GM21723 (cell line): ENCODE measurements around the gene MND1.

ENCODE experiments used
- ATAC-seq: cut with Tn5 transposase; IDR thresholded peaks from one replicate; pipeline ENCODE4 v1.9.1; 2021; ENCODE audit warnings: mild to moderate bottlenecking, moderate library complexity; ENCODE audit not compliant: unreplicated experiment

MND1 gene

DNA sequence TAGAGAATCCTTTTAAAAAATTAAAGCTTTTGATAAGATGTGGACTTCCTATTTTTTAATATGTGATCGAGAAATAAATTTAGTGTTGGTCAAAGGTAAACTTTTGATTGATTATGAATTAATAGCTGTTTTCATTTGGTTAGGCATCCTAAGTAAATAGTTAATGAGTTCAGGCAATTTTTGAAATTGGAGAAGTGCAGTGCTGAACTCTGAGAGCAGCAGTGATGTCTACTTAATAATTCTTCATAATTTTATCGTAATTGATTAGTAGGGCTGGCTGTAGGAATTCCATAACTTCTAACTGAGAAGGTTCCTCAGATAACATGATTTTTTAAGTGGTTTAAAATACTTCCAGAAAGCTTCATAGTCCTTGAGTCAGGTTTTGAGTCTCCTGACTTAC lies 1.5 kb downstream of the MND1 start:
- no peak for ATAC-seq

DNA sequence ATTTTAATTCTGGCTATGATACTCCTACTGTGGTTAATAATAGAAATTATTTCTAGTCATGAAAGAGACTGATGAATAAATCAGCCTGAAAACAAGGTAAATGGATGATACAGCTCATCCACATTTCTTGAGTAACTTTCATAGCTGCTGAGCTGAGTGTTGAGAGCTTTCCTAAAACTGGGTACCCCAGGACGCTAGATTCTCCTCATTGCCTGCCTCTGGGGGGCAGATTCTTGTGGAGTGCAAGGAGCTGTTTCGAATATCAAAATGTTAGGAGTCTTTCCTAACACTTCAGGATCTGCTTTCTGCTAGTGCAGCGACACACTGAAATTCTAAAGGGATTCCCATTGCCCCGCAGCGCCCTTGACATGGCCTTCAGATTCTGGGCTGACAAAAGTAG lies 2.1 kb downstream of the MND1 start:
- no peak for ATAC-seq

DNA sequence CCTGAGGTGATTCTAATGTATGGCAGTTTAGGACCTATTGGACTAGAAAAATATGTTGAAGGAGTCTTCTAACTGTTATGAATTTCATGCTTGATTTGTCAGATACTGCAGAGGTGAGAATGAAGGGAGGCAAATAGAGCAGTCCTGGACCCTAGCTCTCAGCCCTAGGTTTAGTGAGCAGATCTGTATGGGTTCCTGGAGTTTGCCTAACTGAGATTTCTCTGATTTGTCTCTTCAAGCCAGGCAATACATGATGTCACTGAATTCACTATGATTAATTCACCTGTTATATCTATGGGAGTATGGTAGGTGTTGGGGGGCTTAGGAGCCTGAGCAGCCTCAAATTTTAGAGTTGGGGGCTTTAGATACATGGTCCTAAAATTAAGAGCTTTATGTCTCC lies 2.6 kb downstream of the MND1 start:
- no peak for ATAC-seq

DNA sequence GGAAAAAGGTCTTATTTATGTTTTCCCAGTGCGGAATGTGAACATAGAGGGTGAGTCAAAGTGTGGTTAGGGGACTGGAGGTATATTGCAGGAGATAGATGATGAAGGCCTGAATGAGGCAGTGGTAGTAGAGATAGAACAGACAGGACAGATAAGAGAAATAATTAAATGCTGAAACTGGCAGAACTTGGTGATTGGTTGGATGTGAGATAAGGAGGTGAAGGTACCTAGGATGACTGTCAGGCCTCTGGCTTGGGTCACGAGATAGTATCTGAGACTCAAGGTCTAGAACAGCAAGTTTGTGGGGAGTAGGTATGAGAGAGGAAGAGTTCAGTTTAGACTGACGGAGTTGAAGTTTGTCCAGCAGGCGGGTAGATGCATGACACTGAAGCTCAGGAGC lies 3.5 kb downstream of the MND1 start:
- no peak for ATAC-seq

DNA sequence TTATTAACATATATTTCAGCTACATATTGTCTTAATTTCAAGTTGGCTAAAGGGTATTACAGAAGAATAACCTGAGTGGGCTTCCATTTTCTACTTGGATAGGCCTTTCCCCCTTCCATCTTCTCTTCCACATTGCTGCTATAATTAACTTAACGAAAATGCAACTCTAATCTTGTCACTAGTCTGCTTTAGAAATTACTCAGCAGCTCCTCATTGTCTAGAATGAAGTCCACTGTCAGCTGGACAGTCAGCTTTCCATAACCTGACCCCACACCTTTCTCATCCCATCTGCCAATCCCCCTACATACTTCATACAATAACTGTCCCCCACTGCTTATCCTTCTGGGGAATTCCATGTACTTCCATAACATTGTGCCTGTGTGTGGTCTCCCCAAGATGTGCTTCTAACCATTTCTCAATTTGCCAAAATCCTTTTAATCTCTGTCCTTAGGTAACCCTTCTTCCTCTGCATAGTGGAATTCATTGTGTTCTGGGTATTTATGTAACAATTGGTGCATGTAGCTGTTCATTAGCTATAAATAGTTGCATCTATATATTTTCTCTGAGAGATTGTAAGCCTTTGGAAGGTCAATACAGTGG lies 4.8 kb downstream of the MND1 start:
- ATAC-seq: no peak

DNA sequence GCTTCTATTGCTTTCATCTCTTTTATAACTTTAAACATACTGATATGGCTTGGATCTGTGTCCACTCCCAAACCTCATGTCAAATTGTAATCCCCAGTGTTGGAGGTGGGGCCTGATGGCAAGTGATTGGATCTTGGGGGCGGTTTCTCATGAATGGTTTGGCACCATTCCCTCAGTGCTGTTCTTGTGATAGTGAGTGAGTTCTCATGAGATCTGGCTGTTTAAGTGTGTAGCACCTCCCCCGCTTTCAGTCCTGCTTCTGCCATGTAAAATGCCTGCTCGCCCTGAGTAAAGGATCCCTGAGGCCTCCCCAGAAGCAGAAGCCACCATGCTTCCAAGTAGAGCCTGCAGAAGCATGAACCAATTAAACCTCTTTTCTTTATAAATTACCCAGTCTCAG lies 17.7 kb downstream of the MND1 start:
- no peak for ATAC-seq

DNA sequence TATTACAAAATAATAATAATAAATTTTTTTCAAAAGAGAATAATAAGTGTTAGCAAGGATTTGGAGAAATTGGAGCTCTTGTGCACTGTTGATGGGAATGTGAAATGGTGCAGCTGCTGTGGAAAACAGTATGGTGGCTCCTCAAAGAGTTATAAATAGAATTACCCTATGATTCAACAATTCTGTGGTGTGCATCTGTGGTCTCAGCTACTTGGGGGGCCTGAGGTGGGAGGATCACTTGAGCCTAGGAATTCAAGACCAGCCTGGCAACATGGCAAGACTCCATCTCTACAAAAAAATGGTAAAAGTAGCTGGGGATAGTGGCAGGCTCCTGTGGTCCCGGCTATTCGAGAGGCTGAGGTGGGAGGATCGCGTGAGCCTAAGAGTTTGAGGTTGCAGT lies 19.6 kb downstream of the MND1 start:
- ATAC-seq: no peak

DNA sequence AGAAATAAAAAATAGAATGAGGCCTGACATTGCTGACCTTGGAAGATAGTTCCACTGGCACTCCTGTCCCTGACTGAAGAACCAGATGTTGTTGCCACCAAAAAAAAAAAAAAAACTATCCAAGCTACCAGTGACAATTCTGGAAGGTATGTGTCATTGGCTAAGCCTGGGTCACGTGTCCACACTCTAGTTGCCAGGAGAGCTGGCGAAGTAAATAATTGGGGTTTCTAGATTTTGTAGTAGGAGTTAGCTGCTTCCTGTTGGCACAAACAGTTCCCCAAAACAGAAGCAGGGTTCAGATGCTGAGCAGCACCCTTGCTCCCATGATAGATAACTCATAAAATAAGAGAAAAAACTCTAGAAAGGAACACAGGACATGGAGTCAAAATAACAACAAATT lies 20.5 kb downstream of the MND1 start:
- ATAC-seq: no peak

DNA sequence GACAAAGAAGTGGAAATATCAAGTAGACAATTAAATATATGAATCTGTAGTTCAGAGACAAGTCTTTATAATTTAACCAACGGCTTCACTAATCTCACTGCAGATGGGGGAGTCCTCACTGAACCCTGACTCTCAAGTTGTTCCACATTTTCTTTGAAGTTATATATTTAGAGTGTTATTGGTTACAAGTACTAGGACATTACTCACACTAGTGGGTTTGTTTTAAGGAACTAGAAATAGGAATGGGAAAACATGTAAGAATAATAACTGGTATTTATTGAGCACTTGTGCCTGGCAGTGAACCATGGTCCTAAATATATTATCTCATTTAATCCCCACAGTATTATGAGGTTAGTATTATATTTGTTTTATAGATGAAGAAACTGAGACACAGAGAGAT lies 22.0 kb downstream of the MND1 start:
- no peak for ATAC-seq

DNA sequence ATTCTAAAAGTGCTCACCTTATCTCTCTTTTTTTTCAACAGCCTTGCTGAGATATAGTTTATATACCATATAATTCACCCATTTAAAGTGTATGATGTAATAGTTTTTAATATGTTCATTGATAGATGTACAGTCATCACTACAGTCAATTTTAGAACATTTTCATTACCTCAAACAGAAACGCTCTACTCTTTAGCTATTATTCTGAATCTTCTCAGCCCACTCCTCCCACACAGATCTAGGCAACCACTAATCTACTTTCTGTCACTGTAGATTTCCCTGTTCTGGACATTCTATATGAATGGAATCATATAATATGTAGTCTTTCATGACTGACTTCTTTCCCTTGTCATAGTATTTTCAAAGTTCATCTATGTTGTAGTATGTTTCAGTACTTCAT lies 22.6 kb downstream of the MND1 start:
- no peak for ATAC-seq

DNA sequence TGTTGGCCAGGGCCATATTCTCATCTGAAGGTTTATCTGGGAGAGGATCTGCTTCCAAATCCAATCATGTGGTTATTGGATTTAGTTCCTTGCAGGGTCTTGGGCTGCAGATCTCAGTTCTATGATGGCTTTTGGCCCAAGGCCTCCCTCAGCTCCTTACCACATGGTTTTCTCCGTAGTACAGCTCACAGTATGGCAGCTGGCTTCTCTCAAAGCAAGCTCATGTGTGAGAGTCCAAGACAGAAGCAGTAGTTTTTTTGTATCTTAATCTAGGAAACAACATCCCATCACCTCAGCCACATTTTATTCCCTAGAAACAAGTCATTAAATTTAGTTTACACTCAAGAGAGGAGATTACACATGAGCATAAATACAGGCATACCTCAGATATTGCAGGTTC lies 24.5 kb downstream of the MND1 start:
- no peak for ATAC-seq

DNA sequence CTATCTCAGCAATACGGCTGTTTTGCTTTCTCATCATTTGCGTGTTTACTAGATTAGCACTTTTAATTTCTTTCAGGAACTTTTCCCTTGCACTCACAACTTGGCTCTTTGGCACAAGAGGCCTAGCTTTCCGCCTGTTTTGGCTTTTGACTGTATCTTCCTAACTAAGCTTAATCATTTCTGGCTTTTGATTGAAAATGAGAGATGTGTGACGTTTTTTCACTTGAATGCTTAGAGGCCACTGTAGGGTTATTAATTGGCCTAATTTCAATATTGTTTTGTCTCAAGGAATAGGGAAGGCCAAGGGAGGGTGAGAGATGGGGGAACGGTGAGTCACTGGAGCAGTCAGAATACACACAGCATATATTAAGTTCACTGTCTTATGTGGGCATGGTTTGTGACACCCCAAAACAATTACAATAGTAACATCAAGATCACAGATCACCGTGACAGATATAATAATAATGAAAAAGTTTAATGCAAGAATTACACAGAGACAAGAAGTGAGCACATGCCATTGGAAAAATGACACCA lies 27.3 kb downstream of the MND1 start:
- ATAC-seq: no peak

DNA sequence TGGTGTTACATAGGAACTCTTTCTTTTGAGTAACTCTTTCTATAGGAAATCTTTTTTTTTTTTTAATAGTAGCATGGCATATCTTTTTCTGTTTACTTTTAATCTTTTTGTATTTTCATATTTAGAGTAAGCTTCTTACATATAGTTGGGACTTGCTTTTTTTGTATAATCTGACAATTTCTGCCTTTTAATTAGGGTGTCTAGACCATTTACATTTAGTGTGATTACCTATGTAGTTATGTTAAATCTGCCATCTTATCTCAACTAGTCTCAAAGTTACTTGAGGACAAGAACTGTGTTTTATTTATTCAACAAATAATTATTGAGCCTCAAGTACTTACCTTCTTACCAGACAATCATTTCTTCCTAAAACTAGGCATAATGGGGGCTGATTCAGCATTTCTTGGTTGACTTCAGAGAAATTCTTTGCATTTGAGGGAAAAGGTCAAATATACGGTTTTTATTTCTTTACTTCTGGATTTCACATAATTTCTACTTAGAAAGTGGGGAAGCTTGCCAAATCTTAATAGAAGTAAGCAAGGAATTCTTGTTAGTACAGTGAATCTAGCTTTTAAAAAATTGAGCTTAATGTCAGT lies 28.6 kb downstream of the MND1 start:
- no peak for ATAC-seq

DNA sequence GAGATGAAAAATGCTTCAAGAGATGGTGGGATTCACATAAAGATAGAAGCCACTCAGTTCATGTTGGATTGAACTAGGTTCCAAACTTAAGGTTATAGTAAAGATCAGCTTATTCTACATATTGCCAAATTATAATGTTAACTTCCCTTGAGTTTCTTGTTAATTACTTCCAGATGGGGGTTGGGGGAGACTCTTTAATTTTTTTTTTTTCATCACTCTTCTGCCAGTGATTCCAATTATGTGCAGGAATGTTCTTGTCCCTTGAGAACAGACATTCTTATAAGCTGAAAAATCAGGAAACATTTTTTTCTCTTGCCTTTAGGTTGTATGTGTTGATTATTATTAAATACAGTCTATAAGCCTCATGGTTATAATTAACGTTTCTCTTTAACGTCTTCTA lies 30.0 kb downstream of the MND1 start:
- ATAC-seq: no peak

DNA sequence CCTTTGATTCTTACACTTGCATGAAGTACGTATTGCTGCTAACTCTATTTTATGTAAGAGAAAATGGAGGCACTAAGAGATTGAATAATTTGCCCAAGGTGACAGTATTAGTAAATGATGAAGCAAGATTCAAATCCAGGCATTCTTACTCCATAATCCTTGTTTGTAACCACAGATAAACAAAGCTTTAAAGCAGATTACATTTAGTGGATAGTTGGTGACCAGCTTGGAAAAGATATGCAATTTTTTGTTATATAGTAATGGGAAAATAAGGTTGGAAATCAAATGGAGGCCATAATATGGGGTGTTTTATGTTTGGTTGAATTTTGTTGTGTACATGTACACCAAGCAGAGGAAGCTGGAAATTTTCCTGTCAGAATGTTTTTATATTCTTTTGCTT lies 30.8 kb downstream of the MND1 start:
- ATAC-seq: no peak

DNA sequence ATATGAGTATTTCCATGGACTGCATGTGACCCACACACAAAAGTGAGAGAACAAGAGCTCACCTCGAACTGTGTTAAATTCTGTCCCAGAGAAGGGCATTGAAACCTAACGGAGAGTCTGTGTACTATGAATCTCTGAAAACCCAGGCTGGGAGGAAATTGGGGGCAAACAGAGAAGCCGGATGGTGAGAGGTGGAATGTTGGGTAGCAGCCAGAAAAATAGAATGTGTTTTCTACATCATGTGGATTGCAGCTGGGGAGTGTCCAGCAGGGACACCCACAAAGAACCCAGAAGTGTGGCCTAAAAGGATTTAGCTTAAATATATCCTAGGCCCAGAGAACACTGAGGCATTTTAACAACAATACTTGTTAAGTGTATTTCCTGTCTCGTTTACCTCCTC lies 38.6 kb downstream of the MND1 start:
- ATAC-seq: no peak

DNA sequence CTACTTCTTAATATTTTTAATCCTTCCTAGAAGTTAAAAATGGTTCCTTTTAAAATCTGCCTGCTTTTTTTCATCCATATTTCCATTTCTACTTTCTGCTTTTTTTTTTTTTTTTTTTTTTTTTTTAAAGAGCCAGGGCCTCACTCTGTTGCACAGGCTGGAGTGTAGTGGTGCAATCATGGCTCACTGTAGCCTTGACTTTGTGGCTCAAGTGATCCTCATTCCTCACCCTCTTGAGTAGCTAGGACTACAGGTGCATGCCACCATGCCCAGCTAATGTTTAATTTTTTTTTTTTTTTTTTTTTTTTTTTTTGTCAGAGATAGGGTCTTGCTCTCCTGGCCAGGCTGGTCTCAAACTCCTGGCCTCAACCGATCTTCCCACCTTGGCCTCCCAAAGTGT lies 39.7 kb downstream of the MND1 start:
- no peak for ATAC-seq

DNA sequence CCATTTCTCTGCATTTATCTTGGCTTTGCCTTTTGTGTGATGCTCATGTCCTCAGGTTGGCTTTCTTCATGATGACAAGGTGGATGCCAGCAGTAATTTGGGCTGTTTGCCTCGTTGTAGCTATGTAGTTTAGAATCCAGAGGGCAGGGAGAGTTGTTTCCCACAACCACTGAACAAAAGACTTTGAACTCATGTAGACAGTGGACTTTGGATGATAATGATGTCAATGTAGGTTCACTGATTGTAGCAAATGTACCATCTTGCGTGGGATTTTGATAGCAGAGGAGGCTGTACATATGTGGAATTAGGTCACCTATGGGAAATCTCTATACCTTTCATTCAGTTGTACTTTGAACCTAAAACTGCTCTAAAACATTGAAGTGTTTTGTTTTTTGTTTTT lies 41.3 kb downstream of the MND1 start:
- no peak for ATAC-seq

DNA sequence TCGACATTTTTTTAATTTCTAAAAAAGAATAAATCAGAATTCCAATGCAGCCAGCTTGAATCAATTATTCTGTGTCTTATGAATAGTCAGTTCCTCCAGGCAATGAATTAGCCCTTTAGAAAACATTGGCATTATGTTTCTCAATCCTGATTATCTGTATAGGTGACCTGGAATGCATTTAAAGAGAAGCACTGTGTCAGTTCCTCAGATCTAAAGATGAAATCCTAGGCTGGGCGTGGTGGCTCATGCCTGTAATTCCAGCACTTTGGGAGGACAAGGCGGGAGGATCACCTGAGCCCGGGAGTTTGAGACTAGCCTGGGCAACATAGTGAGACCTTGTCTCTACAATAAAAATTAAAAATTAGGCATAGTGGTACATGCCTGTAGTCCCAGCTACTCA lies 43.5 kb downstream of the MND1 start:
- ATAC-seq: no peak

DNA sequence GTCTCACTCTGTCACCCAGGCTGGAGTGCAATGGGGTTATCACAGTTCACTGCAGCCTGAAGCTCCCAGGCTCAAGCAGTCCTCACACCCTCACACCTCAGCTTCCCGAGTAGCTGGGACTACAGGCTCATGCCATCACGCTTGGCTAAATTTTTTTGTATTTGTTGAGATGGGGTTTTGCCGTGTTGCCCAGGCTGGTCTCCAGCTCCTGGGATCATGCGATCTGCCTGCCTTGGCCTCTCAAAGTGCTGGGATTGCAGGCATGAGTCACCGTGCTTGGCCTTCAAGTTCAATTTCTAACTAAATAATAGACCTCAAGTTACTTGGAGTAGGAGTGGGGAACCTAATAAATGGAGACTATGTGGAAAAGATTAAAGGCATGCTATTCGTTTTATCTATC lies 48.9 kb downstream of the MND1 start:
- no peak for ATAC-seq

DNA sequence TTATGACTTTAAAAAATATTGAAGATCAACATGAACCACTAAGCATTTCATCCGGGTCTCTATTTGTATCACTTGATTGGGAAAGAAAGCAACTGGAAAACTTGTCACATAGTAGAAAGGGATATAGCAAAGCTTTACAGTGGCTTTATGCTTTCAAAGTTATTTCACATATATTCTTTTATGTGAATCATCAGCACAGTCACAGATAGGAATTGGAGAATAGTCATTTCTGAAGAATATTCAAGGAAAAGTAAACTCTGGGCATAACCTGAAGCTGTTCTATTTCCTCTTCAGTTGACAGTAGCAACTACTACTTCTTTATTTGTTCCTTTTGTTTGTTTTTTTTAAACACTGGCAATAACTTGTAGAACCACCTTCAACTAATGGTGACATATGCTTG lies 50.5 kb downstream of the MND1 start:
- no peak for ATAC-seq

DNA sequence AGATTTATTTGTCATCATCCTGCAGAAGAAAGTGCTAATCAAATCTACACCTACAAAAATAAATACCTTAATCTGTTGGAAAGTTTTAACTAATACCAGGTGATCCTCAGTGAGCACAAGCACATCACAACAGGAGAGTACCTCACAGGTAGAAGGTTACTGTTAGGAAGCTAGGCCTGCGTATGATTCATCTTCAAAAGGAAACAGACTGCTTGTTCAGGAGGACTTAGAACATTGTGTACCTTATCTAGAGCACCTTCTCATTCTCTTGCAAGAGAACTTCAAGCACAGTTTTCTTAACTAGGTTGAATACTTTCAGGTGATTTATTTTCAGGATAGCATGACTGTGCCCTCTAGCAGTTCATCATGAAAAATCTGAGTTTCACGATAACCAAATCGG lies 54.2 kb downstream of the MND1 start:
- no peak for ATAC-seq

DNA sequence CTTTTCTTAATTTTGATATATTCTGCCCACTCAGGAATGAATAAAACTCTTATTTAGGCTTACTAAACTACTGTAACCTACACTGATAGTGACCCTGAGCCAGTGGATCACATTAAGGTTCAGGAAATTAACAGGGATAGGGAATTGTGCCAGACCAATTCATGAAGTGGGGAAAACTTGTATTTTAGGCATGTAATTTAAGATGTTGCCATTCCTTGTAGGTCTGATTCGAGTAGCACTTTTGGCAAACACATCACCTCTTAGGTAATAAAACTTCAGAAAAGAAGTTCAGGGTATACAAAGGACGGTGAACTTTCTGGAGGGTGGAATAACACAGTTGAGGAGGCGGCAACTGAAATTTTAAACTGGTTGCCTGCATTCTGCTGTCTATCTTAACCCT lies 54.9 kb downstream of the MND1 start:
- ATAC-seq: no peak
